IPS-NIHi7 (cell line): ENCODE measurements around the gene ADGRB2.

Experiments used
- DNase-seq: peaks from one replicate; pipeline ENCODE4 v3.0.0; 2012; ENCODE audit warnings: mixed read lengths; ENCODE audit errors: extremely low spot score

ADGRB2 gene

DNA sequence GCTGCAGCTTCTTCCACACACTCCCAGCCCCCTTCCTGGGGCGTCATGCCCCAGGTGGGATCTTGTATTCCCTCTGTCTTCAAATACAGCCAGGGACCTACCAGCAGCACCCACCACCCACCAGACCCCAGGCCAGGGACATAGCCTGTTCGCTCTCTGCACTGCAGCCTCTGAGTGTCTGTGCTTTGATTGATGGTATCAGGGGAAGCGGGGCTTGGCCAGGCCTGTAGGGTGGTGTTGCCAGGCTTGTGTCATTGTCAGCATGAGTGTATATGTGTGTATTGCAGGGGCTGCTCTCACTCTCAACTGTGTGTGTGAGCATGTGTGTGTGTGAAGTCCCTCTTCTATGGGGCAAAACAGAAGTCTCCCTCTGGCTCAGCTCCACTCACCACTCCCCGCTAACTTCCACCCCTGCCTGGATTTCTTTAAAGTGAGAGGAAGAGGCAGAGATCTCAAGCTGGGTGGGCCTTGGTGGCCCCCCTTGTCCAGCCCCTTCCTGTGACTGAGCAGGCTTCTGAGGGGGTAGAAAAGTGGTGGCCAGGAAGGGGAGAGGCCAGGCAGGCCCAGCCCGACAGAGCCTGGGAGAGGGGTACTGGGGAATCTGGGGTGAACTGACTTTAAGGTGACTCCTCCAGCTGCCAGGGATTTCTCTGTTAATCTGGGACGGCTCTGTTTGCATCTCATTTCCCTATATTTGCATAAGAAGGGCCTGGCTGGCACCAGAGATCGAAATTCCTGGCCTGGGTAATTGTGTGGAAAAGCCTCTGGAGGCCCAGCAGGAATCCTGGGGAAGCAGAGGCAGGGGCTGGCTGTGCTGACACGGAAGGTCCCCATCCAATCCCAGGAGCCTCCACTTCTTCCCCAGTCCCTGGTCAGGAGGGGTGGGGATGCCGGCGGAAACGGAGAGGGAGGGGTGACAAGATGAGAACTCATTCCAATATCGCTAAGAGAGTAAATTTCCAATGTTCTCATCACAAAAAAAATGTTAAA lies 18.6 kb upstream of the ADGRB2 start:
- peak; percentile 54 for DNase-seq

DNA sequence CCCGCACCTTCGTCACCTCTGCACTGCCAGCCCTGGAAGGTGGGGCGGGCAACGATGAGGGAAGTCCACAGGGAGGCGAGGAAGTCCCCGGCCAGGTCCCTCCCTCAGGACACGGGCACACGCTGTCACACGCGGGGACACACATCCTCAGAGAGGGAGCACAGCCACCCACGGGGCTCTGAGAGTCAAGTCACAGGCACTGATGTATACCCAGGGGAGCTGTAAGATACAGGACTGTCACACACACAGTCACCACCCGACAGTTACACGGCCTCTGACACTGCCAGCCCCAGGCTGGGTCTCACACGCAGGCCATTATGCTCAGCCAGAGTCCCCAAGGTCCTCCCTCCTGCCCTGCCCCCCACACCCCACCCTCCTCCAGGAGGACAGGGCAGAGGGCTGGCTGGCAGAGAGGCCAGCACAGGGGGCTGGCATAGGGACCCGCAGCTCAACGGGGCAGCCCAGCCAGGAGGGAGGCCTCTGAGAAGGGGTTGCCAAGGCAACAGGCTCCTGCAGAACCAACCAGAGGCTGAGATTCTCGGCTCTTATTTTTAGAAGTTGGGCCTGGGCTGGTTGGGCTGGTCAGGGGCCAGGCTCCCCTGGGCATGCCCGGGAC lies 17.7 kb upstream of the ADGRB2 start:
- DNase-seq, result no peak

DNA sequence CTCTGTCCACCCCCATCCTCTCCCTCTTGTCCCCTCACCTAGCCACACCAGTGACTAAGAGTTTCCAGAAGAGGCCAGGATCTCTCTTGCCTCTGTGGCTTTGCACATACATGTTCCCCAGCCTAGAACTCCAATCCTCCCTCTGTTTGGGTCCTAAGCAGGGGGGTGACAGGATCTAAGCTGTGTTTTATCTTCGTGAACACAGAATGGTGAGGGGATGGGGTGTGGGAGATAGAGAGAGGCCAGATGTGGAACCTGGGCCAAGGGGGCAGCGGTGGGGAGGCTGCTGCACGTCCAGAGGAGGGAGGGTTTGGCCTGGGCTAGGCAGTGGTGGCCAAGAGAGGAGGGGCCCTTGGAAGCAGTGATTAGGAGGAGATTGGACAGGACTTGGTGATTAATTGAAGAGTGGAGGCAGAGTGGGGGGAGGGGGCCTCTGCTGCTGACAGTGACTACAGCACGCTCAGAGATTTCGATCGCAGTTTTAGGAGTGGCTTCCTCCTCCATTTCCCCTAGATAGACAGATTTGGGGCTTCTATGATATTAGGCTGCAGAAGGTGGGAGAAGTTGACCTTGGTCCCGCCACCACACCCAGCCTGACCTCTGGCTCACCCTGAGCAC lies 17.1 kb upstream of the ADGRB2 start:
- no peak for DNase-seq

DNA sequence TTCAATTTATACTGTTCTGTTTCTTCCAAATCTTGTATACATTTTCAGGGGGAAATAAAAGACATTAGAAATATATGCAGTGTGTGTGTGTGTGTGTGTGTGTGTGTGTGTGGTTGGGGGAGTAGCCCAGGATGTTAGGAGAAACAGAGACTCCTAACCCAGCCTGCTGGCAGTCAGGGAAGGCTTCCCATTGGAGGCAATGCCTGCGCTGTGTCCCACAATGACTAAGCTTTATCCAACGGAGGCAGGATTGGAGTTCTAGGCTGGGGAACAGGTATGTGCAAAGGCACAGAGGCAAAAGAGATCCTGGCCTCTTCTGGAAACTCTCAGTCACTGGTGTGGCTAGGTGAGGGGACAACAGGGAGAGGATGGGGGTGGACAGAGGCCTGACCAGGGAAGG lies 16.5 kb upstream of the ADGRB2 start:
- DNase-seq, result no peak

DNA sequence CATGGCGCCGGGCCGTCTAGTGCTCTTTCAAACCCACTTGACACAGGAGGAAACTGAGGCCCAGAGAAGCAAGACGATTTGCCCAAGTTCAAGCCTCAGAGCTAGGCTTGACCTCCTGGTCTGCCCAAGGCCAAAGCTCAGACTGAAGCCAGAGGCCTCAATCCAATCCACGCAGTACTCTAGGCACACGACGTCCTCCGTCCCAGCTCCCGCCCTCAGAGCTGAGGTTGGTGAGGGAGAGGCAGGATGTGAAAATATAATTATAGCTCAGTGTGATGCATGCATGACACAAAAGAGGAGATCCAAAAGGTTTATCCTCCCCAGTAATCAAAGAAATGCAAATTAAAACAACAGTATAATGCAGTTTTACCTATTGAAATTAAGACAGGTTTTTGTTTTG lies 15.5 kb upstream of the ADGRB2 start:
- DNase-seq, result no peak

DNA sequence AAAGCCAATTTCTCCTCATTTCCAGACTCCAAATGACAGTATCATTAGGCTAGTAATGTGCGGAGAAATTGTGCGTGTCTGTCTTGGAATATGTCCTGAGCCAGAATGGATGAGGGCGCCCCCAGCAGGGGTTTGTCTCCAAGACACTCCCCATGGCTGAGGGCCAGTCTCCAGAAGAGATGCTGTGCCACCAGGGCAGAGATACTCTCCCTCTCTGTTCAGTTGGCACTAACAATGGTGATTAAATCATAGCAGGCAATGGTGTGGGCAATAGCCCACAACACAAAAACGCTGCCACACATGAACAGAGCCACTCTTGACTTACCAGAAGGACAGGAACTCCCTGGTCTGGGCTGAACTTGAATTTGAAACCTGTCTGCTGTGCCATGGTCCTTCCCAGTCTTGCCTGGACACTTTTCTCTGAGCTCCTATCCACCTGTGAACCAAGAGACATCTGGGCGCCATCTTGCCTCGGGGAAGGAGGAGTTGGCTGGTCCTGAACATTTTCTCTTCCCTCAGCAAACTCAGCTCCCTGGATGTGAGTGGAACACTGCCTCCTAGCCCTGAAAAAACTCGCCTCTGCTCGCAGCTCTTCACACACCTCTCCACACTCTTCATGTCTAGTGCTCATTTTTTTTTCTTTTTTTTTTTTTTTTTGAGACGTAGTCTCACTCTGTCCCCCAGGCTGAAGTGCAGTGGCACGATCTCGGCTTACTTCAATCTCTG lies 14.8 kb upstream of the ADGRB2 start:
- DNase-seq, result no peak

DNA sequence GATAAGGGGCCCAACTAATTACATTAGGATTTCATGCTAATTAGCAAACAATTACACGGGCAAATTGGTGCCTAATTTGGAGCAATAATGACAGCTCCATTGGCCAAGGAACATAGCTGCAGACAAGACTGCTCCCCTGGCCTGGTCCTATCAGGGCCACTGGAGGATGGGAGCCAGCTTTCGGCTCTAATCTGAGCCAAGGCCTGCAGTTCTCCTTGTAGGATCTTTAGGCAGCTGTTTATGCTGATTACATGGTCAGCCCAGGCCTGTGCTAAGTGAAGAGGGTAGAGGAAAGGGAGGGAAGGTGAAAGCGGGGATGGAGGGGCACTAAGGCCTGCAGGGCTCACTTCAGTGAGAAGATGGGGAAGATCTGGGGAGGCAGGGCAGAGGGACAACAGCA lies 12.4 kb upstream of the ADGRB2 start:
- DNase-seq, result no peak

DNA sequence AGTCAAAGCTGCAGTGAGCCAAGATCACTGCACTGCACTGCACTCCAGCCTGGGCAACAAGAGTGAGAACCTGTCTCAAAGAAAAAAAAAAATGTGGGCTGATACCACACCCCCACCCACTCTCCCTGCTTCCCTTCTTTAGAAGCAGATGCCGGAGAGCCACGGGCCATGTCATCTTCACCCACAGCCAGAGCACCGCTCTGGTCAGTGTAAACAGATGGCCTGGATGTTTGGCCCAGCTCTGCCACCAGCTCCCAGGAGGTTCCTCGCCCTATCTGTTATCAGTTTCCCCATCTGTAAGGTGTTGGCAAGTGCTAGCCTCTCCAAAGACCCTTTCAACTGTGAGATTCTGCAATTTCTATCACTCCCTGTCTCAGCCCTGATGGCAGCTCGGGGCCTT lies 11.9 kb upstream of the ADGRB2 start:
- DNase-seq, result no peak

DNA sequence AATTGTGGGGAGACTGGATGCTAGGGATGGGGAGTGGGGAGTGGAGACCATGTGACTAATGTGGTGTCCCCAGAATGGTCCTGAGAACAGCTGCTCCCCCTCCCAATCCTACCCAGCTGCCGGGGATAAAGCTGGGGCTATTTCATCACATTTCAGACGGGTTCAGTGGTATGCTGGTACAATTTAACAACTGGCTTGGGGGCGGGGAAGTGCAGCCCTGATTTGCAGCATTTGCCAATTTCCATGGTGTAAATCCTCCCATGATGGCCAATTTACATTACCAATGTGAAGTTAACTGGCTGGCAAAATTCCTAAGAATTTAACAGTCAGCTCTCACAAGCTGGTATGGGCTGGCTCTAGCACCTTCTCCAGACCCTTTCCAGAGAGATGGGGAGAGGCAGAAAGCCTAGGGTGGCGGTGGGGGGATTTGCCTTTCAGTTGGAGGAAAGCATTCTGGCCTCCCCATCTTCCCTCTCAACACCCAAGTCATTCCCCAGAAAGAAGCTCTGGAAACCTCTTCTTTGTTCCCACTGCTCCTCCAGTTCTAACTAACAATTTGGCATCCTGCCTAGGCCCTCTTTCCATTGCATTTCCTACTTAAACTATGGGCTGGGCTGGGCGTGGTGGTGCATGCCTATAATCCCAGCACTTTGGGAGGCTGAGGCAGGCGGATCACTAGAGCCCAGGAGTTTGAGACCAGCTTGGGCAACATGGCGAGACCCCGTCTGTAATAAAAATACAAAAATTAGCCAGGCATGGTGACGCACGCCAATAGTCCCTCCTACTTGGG lies 11.3 kb upstream of the ADGRB2 start:
- DNase-seq, result no peak

DNA sequence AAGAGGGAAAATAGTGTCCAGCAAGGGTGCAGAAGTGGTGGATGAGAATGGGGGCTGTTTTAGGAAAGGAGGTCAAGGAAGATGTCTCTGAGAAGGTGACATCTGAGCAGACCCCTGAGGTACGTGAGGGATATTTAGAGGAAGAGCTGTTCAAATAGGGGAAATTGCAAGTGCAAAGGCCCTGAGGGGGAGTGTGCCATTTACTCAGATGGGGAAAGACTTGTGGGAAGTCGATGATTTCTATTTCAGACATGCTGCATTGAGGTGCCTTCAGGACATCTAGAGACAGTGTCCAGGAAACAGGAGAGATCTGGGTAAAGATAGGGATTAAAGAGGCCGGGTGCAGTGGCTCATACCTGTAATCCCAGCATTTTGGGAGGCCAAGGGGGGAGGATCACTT lies 10.4 kb upstream of the ADGRB2 start:
- DNase-seq, result no peak

DNA sequence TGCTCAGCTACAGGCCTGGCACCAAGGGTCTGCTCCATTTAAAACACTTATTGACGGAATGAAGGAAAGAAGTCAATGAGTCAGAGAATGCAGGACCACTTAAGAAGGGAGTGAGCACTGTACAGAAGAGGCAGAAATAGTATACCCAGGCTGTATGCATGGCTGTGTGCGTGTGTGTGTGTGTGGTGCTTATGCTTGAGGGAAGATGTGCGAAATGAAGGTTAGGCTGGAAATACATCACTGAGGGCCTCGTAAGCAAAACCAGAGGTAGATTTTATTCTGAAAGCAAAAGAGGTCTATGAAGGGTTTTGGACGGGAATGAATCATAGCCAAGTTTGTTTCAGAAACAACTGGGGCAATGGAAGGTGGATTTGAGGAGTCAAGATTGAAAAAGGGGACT lies 9.7 kb upstream of the ADGRB2 start:
- no peak for DNase-seq

DNA sequence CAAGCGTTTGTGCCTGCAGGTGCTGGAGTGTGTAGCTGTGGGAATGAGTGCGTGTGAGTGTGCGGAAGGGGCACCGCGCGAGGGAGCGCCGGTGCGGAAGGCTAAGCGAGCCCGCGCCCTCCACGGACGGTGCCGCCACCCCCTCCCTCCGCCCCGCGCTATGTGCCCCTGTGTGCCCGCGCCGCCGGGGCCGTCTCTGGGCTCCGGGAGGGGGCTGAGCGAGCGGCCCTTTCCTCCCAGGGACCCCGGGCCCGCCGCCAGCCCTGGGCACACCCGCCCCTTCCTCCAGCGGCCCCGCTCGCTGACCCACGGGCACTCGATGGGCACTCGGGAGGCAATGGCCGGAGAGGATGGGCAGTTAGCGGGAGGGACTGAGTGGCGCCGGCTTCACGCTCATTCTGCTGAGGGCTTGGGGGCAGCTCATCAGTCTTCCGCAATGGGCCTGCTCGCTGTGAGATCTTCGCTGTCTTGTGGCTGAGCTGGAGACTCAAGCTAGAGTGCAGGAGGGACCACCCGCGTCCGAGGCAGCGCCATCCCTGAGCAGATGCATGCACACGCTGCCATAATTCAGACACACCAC lies 8.6 kb upstream of the ADGRB2 start:
- DNase-seq, result no peak

DNA sequence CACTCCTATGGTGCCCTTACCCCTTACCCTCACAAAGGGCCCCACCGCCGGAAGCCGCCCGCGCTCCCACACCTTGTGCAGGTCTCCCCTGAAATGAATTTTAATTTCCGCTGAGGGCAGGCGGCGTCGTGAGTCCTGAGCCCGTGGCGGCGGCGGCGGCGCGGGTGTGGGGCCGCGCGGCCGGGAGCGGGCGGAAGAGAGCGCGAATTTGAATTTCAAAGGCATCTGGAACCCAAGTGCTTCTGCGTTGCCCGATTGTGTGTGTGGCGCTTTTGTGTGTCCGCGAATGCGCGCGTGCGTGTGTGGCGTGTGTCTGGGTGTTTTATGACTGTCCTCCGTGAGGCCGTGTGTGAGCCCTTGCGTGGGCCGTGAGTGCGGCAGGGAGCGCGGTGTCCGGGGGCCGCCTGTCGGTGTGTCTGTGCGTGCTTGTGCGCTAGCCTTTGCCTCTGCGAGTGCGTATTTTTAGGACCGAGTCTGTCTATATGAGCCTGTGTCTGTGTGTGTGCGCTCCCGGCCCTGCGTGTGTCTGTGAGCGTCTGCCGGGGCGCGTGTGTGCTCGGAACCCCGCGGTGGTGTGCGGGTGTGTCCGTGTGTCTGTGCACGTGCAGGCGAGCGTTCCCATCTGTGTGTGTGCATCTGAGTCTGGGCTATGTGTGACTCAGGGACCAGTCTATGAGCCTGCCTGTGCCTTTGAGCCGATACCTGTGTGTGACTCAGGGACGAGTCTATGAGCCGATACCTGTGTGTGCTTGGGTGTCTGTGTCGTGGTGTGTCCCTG lies 7.9 kb upstream of the ADGRB2 start:
- no peak for DNase-seq

DNA sequence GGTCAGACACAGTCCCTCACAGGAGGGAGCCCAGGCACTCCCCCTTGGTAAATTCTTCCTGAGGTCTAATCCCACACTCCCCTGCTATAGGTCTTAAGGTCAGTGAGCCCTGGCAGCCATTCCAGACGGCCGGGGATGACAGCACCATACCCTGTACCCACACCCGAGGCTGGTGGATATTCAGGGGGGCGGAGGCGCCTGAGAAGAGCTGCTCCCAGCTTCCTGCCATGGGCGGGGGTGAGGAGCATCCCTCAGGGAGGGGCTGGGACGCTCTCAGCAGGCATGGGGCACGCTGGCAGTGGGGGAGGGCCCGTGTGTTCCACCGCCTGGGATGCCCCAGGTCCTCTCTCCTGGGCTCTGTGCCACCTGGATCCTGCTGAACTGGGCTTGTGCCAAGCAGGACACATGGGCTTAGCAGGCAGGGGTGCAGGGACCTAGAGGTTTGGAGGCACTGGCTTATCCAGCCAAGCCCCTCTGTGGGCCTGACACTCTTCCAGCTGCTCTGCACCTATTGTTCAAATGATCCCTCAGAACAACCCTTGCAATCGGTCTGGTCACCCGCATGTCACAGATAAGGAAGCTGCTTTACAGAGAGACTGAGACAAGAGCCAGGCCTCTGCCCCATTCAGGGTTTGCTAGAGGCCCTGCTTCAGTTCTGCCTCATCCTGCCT lies 5.7 kb upstream of the ADGRB2 start:
- DNase-seq, result no peak

DNA sequence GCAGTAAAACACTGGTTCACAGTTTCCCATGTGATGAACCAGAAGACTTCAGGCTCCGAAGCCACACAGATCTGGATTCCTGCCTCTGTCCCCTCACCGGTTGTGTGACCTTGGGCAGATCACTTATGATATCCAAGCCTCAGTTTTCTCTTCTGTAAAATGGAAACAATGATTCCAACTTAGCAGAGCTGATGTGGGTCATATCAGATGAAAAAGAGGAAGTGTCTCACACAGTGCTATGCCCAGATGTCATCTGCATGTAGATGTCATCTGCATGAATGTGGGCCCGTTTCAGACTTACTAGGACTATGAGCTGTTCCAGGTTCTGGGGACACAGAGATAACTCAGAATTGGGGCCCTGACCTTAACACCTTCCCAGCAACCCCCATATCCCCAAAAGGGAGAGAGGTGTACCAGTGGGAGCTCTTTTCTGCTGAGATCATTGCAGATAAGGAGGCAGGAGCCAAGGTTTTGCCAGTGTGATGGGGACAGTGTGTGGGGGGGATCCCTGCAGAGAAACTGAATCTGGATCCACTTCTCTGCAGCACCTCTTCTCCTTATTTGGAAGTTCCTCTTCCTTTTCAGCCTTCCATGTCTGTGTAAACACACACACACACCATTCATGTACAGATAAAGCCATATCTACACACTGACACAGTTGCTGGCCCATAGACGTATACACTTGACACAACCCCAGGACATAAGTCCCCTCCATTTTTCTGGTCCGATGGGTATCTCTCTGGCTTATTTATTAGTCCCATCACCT lies 5.0 kb upstream of the ADGRB2 start:
- no peak for DNase-seq

DNA sequence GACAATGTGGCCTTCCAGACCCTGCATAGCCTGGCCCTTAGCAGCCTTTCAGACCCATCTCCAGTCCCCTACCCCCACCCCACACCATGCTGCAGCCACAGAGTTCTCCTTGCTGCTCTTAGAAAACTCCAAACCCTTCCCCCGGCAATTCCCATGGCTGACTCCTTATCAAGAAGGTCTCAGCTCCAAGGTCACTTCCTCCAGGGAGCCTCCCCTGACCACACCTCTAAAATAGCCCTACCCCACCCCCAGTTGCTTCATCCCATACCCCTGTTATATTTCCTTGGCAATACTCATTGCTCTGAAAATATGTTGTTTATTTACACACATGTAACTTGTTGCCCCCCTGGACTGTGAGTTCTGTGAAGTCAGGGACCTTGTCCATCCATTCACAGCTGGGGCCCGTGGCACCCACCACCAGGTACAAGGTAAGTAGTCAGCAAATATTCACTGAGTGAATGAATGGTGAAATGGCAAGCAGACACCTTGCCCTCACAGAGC lies 4.3 kb upstream of the ADGRB2 start:
- DNase-seq, result no peak

DNA sequence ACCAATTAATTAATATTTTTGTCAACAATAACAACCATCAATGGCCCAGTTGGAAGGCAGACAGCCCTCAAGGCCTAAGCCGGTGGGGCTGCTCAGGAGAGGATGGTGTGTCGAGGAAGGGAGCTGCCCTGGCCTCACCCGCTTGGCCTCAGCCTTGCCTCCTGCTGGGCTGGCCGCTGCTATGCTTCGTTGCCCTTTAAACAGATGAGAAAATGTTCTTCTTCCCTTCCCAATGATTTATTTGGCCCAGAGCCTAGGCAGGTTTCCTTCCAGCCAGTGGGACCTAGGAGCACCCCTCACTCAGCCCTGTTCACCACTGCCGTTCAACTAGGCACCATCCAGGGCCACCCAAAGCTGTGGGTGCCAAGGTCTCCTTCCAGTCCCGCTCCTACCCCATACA lies 3.1 kb upstream of the ADGRB2 start:
- DNase-seq, result no peak

DNA sequence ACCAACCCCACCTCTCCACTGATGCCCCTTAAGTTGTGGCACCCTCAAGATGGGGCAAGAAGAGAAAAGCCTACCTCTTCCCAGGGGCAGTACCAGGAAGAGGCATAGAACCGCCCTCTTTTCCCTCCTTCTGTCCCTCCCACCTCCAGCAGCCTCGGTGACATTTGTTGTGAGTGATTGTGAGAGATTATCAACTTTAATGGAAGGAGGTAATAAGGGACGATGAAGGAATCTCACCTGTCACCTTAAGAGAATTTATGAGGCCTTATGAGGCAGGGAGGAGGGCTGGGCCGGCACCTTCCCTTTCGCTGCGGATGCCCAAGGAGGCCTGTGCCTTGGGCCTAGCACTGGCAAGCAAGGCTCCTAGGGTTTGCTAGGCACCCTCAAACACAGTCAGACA lies 1.4 kb upstream of the ADGRB2 start:
- no peak for DNase-seq

DNA sequence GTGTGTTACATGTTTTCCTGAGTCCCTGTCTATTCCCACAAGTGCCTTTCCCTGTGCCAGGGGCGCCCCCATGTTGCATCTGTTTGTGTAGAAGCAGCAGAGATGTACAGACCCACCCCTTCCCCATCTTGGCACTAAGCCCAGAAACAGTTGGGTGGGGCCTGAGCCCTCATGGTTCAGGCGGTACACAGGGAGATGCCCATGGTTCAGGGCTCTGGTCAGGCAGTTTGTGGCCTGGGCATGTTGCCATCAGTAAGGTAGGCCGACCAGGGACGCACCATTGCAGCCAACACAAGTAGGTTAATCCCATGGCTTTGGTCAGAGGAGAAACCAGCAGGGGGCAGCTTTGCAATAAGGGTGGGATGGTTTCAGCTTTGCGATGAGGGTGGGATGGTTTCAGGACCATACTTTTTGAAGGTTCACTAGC lies 914 bp upstream of the ADGRB2 start:
- DNase-seq, result no peak
